ENCODE results near the gene PTBP2. TPM values are rescaled to one million over a fixed set of nuclear protein-coding genes. Genes with fewer than 3 reads are reported as not detected.

The PTBP2 gene
- total RNA-seq, 2 experiments from 2014 or later: 11.4 to 11.6 TPM

- Mint-ChIP-seq H3K9me3 (no peaks in the 10 kb centered on the region), H3K36me3 (ENCODE audit: low read depth) (no peaks in the 10 kb centered on the region), H3K27ac (no peak overlapping the region), H3K4me3 (no peak overlapping the region), H3K27me3 (peaks cover 17% of the 10 kb centered on the region), H3K4me1 (no peaks in the 10 kb centered on the region)
- DNase-seq: no peak
- POLR2A ChIA-PET: no interaction called here
- CTCF ChIA-PET: no interaction called here
These were observed 6.7 kb upstream of the PTBP2 start for GRCh38 chr1:96714881-96715280.

GRCh38 chr1:96715482-96715881 is 6.1 kb upstream of the PTBP2 start:
- Mint-ChIP-seq H3K9me3 (no peaks in the 10 kb centered on the region), H3K27me3 (peaks cover 17% of the 10 kb centered on the region), H3K4me3 (no peak overlapping the region), H3K4me1 (no peaks in the 10 kb centered on the region), H3K36me3 (ENCODE audit: low read depth) (no peaks in the 10 kb centered on the region), H3K27ac (no peak overlapping the region)
- ChIA-PET CTCF (no interaction called here), POLR2A (no interaction called here)
- DNase-seq: no peak

GRCh38 chr1:96721053-96721415 is 550 bp upstream of the PTBP2 start:
- DNase-seq: no peak
- Mint-ChIP-seq H3K27ac (peak overlapping the region; percentile 68), H3K4me1 (peaks cover 23% of the 10 kb centered on the region), H3K36me3 (ENCODE audit: low read depth) (peaks cover 23% of the 10 kb centered on the region), H3K27me3 (peaks cover 3% of the 10 kb centered on the region), H3K4me3 (peak overlapping the region; percentile 94), H3K9me3 (no peaks in the 10 kb centered on the region)
- ChIA-PET POLR2A (interaction anchor here (0.9 kb wide), 1 partner anchor 17 kb away, joined by 3 read pairs; no protein-coding TSS in a partner anchor), CTCF (no interaction called here)

GRCh38 chr1:96722161-96722922 is 758 bp downstream of the PTBP2 start:
- ChIA-PET POLR2A (interaction anchor here (0.9 kb wide), 2 partner anchors 15 to 1199 kb away, joined by 3 read pairs; partner anchors contain the start of gene DPYD), CTCF (no interaction called here)
- peaks cover 3% of the 10 kb centered on the region for H3K27me3 Mint-ChIP-seq
- H3K9me3 Mint-ChIP-seq: no peaks in the 10 kb centered on the region
- peaks cover 24% of the 10 kb centered on the region for H3K4me1 Mint-ChIP-seq
- DNase-seq: no peak
- peak overlapping the region; percentile 88 for H3K27ac Mint-ChIP-seq
- peak overlapping the region; percentile 94 for H3K4me3 Mint-ChIP-seq
- peaks cover 31% of the 10 kb centered on the region for H3K36me3 Mint-ChIP-seq (ENCODE audit: low read depth)

GRCh38 chr1:96722958-96723357 is 1.4 kb downstream of the PTBP2 start:
- Mint-ChIP-seq H3K9me3 (no peaks in the 10 kb centered on the region), H3K27me3 (peaks cover under 1% of the 10 kb centered on the region), H3K4me3 (peak overlapping the region; percentile 94), H3K27ac (peak overlapping the region; percentile 50), H3K4me1 (peaks cover 24% of the 10 kb centered on the region), H3K36me3 (ENCODE audit: low read depth) (peaks cover 37% of the 10 kb centered on the region)
- ChIA-PET POLR2A (interaction anchor here (0.9 kb wide), 1 partner anchor 1198 kb away, joined by 3 read pairs; the partner anchor contains the start of gene DPYD), CTCF (no interaction called here)
- no peak for DNase-seq

GRCh38 chr1:96723377-96723776 is 1.8 kb downstream of the PTBP2 start:
- H3K36me3 Mint-ChIP-seq (ENCODE audit: low read depth): peaks cover 41% of the 10 kb centered on the region
- H3K4me3 Mint-ChIP-seq: peak overlapping the region; percentile 94
- CTCF ChIA-PET: no interaction called here
- POLR2A ChIA-PET: no interaction called here
- DNase-seq: no peak
- H3K27ac Mint-ChIP-seq: peak overlapping the region; percentile 50
- H3K4me1 Mint-ChIP-seq: peaks cover 27% of the 10 kb centered on the region
- H3K27me3 Mint-ChIP-seq: no peaks in the 10 kb centered on the region
- no peaks in the 10 kb centered on the region for H3K9me3 Mint-ChIP-seq

- no peak overlapping the region for H3K4me3 Mint-ChIP-seq
These were observed 2.4 kb downstream of the PTBP2 start for GRCh38 chr1:96723936-96724335.

GRCh38 chr1:96727860-96728259 is 6.3 kb downstream of the PTBP2 start:
- Mint-ChIP-seq H3K4me1 (peaks cover 30% of the 10 kb centered on the region), H3K36me3 (ENCODE audit: low read depth) (peaks cover 66% of the 10 kb centered on the region), H3K9me3 (peaks cover 8% of the 10 kb centered on the region), H3K27me3 (no peaks in the 10 kb centered on the region), H3K4me3 (no peak overlapping the region), H3K27ac (no peak overlapping the region)
- ChIA-PET POLR2A (no interaction called here), CTCF (no interaction called here)
- no peak for DNase-seq

More at GRCh38 chr1:96723936-96724335, 2.4 kb downstream of the PTBP2 start:
- POLR2A ChIA-PET: no interaction called here
- Mint-ChIP-seq H3K27me3 (no peaks in the 10 kb centered on the region), H3K27ac (no peak overlapping the region), H3K9me3 (no peaks in the 10 kb centered on the region), H3K4me1 (peaks cover 29% of the 10 kb centered on the region), H3K36me3 (ENCODE audit: low read depth) (peaks cover 43% of the 10 kb centered on the region)
- DNase-seq: no peak
- CTCF ChIA-PET: no interaction called here

- H3K9me3 Mint-ChIP-seq: peaks cover 15% of the 10 kb centered on the region
- peaks cover 75% of the 10 kb centered on the region for H3K36me3 Mint-ChIP-seq (ENCODE audit: low read depth)
- ChIA-PET POLR2A (no interaction called here), CTCF (no interaction called here)
- no peak overlapping the region for H3K4me3 Mint-ChIP-seq
- DNase-seq: no peak
- no peaks in the 10 kb centered on the region for H3K27me3 Mint-ChIP-seq
- peaks cover 16% of the 10 kb centered on the region for H3K4me1 Mint-ChIP-seq
- H3K27ac Mint-ChIP-seq: no peak overlapping the region
These were observed 9.2 kb downstream of the PTBP2 start for GRCh38 chr1:96730574-96731298.

GRCh38 chr1:96741335-96741734 is 19.8 kb downstream of the PTBP2 start:
- Mint-ChIP-seq H3K36me3 (ENCODE audit: low read depth) (peaks cover 51% of the 10 kb centered on the region), H3K4me3 (no peak overlapping the region), H3K27ac (no peak overlapping the region), H3K27me3 (no peaks in the 10 kb centered on the region), H3K4me1 (no peaks in the 10 kb centered on the region), H3K9me3 (peaks cover 10% of the 10 kb centered on the region)
- ChIA-PET POLR2A (no interaction called here), CTCF (no interaction called here)
- no peak for DNase-seq

- POLR2A ChIA-PET: no interaction called here
- CTCF ChIA-PET: interaction anchor here (0.6 kb wide), 1 partner anchor 1700 kb away, joined by 4 read pairs; no protein-coding TSS in a partner anchor
- Mint-ChIP-seq H3K9me3 (peaks cover 2% of the 10 kb centered on the region), H3K27me3 (no peaks in the 10 kb centered on the region), H3K36me3 (ENCODE audit: low read depth) (peaks cover 47% of the 10 kb centered on the region), H3K4me1 (peaks cover 4% of the 10 kb centered on the region), H3K27ac (no peak overlapping the region), H3K4me3 (no peak overlapping the region)
- DNase-seq: no peak
These were observed 25.1 kb downstream of the PTBP2 start for GRCh38 chr1:96746440-96747420.

GRCh38 chr1:96747565-96747964 is 26.0 kb downstream of the PTBP2 start:
- no peak overlapping the region for H3K27ac Mint-ChIP-seq
- DNase-seq: no peak
- H3K27me3 Mint-ChIP-seq: no peaks in the 10 kb centered on the region
- ChIA-PET POLR2A (no interaction called here), CTCF (no interaction called here)
- peaks cover 2% of the 10 kb centered on the region for H3K9me3 Mint-ChIP-seq
- no peak overlapping the region for H3K4me3 Mint-ChIP-seq
- peaks cover 49% of the 10 kb centered on the region for H3K36me3 Mint-ChIP-seq (ENCODE audit: low read depth)
- H3K4me1 Mint-ChIP-seq: peaks cover 4% of the 10 kb centered on the region

- Mint-ChIP-seq H3K9me3 (peaks cover 2% of the 10 kb centered on the region), H3K4me3 (no peak overlapping the region), H3K27ac (no peak overlapping the region), H3K4me1 (peaks cover 4% of the 10 kb centered on the region), H3K36me3 (ENCODE audit: low read depth) (peaks cover 51% of the 10 kb centered on the region), H3K27me3 (no peaks in the 10 kb centered on the region)
- CTCF ChIA-PET: no interaction called here
- no peak for DNase-seq
- POLR2A ChIA-PET: no interaction called here
These were observed 26.5 kb downstream of the PTBP2 start for GRCh38 chr1:96748078-96748477.

Data from activated CD4-positive, alpha-beta memory T cell treated with anti-CD3 and anti-CD28 coated beads, Interleukin-2, amount 10 ng/mL, durations not matched to agents 7 days and 5 days (primary cell).